CD1c-positive myeloid dendritic cell (primary cell): Measurements from ENCODE around the gene ZBTB34.

ENCODE experiments used
- DNase-seq: peaks from one replicate; pipeline ENCODE4 v3.0.0-alpha.2; 2016; ENCODE audit errors: extremely low spot score

ZBTB34 gene

DNA sequence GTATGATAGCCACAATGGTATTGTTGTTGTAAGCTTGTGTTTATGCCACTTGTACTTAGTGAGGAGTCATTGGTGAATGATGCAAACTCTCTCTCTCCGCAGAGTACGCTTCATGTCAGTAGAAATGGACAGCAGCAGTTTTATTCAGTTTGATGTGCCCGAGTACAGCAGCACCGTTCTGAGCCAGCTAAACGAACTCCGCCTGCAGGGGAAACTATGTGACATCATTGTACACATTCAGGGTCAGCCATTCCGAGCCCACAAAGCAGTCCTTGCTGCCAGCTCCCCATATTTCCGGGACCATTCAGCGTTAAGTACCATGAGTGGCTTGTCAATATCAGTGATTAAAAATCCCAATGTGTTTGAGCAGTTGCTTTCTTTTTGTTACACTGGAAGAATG lies 18.8 kb downstream of the ZBTB34 start:
- DNase-seq, result no peak

DNA sequence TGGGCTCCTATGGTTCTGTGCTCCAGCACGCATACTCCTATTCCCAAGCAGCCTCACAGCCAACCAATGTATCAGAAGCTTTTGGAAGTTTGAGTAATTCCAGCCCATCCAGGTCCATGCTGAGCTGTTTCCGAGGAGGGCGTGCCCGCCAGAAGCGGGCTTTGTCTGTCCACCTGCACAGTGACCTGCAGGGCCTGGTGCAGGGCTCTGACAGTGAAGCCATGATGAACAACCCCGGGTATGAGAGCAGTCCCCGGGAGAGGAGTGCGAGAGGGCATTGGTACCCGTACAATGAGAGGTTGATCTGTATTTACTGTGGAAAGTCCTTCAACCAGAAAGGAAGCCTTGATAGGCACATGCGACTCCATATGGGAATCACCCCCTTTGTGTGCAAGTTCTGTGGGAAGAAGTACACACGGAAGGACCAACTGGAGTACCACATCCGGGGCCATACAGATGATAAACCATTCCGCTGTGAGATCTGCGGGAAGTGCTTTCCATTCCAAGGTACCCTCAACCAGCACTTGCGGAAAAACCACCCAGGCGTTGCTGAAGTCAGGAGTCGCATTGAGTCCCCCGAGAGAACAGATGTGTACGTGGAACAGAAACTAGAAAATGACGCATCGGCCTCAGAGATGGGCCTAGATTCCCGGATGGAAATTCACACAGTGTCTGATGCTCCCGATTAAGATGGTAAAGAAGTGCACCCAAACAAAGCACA lies 19.9 kb downstream of the ZBTB34 start:
- DNase-seq, result no peak

DNA sequence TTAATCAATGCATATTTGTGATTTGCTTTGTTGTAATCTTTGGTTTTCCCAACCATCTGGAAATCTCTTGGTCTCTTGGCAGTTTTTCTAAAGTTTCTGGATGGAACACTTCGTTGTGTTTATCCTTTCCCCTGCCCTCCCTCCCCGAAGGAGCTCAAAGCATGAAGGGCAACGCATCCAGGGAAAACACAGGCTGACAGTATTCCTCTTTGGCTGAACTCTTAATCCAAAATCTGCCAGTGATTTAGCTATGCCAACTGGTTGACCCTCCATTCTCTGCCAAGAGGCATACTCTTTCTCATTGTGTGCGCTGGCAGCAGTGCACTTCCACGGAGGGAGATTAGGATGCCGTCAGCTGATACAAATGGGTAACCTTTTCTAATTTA lies 20.5 kb downstream of the ZBTB34 start:
- no peak for DNase-seq

DNA sequence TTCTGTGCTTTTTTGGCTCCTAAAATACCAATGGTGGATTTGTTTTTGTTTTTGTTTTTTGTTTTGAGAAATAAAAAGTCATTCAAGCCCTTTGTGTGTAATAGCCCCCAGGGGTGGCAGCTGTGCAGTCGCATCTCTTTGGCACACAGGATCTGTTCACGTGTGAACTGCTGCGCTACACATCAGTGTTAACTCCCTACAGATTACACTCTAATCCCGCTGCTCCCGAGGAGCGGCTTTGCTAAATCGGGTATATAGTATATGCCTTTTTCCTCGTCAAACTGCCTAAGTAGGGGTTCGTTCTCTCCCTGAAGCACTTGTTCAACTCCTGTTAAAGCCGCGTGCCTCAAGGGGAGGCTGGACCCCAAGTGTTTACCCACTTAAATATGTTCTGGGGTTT lies 22.3 kb downstream of the ZBTB34 start:
- no peak for DNase-seq

DNA sequence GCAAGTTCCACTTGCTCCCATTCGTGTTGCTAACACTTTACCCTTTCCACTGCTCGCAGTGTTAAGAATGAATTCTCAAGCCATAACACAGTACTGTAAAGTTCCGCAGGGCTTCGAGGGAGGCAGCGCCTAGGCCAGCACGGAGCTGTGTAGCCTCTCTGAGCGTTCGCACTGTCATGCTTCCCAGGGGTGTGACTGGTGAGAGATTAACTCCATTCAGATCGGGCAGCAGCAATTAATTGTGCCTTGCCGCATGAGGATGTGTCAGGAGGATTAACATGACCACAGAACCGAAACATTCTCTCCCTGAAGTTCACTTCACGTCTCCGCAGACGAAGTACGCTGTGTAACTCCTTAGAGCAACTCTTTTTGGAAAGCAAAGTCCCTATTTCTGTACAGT lies 23.2 kb downstream of the ZBTB34 start:
- no peak for DNase-seq

DNA sequence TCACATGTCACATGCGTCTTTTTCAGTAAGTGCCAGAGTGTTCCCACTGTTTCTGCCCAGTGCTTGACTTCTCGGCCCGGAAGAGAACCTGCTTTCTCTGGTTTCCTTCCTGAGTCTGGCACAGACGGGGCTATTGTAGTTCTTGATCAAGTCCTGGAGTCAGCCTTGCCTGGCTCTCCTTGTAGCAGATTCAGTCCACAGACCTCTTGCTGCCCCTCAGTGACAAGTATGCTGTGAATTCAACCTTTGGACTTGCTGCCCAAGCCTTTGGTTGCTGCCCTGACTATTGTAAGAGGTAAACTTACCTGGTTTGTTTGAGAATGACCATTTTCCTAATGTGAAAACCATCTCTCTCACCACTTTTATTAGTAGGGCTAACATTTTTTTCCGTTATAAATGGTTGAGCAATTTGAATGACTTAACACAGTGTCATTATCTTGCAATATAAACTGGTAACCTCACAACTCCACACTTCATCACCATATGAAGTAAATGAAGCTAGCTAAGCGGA lies 24.7 kb downstream of the ZBTB34 start:
- no peak for DNase-seq

DNA sequence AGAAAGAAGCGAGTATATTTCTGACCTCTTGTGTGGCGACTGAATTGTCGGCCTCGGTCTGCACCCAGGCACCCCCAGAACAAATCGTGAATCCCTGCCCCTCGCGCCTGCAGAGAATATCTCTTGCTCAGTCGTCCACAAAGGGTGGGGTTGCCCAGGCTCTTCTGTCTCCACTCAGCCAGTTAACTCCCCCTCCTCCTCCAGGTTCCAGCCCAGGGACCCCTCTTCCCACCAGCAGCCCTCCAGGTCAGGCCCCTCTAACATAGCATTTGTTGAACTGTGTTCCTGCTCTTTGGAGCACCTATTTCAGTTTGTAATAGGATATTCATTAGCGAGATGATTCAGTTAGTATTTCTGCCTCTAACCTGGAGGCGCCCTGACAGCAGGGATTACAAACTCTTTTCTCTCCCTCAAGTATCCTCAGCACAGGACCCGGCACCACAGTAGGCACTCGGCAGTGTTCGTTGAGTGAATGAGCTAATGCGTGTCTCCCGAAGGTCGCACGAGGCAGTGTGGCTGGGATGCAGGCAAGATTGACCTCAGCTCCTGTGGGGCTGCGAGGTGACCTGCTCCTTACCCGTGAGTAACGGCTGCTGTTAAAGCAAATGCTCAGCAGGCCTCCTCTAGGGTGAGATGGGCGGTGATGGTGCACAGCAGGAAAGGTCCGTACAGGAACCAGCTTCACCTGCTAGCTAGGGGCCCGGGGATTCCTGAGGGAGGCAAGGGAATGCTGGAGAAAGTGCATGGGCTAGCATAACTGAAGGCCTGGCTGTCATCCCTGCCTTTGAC lies 25.8 kb downstream of the ZBTB34 start:
- DNase-seq, result no peak

DNA sequence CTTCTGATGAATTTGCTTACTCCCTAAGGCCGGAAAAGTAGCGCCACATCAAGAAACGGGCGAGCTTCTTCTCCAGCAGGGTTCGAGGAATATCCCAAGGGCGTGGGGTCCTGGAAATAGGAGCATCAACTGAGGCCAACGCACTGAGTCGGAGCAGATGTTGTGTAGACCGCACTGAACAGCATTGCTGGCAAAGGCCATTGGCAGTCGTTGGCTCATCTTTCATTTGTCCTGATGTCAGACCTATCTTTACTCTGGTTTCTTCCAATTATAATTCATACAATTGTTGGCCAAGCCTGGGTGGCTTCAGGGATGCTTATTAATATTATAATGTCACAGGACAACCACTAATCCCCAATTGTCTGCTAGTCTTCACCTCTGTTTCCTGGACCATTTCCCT lies 26.5 kb downstream of the ZBTB34 start:
- no peak for DNase-seq

DNA sequence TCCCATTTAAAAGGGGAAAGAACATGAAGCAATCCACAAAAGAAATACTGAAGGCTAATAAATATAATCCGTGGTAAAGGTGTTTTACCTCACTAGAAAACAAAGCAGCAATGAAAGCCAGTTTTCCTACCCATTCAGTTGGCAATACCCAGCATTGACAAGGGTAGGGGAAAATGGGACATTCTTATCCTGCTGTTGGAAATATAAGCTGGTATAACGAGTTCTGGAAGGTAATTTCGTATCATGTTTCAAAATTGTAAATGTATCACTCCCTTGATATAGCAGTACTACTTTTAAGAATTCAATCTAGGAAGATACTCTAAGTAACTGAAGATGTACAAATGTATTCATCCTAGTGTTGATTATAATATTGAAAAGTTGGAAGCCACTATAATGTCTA lies 31.2 kb downstream of the ZBTB34 start:
- no peak for DNase-seq

DNA sequence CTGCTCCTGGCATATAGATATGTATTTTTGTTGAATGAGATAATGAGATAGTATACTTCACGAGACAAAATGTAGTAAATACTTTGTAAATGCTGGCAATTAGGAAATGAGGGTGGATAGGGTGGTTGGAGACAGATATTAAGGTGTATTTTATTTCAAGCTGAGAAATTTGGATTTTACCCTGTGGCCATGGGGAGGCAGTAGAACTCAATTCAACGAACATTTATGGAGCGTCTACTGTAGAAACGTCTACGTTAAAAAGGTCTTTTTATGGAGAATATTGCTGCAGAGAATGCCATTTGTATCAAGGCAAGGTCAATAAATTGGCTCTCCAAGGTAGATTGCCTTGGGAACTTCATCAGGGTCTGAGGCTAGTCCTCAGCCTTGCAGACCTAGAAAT lies 32.6 kb downstream of the ZBTB34 start:
- DNase-seq, result no peak

DNA sequence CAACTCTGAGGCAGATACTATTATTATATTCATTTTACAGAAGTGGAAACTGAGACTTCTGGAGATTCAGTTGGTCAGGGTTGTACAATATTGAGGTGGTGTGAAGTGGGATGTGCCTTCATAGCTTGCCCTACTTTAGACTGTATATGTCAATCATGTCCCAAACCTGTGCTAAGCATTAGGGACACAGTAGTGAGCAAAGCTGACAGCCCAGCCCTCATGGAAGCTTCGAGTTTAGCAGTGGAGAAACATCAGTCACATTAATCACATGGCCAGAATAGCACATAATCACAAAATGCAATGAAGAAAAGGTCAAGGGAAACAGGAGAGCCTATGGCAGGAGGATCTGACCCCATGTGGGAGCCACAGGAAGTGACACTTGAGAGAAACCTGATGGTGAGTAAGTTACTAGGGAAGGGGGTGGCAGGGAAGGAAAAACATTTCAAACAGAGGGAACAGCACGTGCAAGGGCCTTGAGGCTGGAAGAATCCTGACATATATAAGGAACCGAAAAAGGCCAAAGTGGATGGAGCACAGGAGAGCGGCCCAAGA lies 33.7 kb downstream of the ZBTB34 start:
- peak; percentile 57 for DNase-seq

DNA sequence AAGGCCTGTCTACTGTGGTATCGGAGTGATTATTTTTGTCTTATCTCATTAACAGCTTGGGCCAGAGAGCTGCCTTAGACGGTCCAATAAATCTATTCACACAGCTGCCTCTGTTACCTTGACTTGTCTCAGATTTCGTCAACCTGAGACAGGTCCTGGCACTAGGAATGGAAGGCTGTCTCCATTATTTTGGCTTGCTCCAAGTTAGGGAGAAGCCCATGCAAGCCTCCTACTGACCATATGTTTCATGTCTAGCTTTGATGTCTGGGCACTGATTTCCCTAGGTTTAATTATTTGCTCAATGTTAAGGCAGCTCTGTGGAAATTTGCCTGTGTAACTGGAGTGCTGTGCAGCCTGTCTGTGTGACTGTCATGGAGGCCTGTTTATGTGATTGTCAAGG lies 41.8 kb downstream of the ZBTB34 start:
- DNase-seq, result no peak

DNA sequence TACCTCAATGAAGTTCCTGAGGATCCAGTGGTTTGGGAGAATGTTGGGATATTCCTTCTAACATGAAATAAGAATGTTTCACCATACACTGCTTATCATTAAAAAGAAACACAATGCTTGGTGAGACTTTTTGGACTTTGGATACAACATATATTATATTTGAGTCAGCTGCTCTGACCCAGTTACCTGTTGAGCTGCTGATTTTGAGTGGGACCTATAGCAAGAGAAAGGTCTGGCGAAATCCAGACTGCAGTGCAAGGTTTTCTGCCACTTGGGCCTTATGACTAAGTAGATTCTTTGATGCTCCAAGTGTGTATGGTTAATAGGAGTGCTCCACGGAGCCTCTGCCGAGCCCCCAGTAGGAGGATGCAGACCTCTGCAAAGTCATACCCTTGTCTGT lies 44.1 kb downstream of the ZBTB34 start:
- no peak for DNase-seq

DNA sequence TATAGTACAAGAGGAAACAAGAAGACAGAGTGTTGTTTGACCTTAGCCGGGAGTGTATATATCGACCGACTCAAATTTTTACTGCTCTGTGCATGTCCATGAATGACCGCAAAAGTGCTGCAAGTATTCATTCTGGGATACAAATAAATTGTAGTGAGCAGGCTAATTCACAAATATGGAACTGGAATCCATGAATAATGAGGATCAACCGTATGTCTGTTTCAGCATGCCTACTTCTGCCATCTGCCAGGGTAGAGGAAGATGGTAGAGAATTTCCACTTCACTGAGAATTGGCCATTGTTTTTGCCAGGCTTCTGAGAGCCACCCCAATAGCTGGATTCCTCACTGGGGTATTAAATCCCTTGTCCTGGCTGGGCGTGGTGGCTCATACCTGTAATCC lies 45.7 kb downstream of the ZBTB34 start:
- no peak for DNase-seq

DNA sequence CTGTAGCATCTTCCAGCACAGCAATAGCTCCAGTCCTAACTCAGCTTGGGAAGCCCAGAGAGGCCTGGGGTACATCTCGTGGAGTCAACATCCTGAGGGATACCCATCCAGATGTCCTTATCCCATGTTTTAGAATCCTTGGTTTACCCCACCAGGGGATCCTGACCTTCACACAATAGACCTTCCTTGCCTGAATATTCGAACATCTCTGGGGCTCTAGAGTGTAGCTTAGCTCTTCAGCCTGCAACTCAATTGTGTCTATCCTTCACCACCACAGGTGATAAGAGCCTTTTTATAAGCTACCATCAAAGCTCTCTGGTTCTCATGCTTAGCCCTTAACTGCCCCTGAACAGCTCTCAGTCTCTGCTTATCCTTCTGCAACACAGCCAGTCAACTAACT lies 46.6 kb downstream of the ZBTB34 start:
- no peak for DNase-seq

DNA sequence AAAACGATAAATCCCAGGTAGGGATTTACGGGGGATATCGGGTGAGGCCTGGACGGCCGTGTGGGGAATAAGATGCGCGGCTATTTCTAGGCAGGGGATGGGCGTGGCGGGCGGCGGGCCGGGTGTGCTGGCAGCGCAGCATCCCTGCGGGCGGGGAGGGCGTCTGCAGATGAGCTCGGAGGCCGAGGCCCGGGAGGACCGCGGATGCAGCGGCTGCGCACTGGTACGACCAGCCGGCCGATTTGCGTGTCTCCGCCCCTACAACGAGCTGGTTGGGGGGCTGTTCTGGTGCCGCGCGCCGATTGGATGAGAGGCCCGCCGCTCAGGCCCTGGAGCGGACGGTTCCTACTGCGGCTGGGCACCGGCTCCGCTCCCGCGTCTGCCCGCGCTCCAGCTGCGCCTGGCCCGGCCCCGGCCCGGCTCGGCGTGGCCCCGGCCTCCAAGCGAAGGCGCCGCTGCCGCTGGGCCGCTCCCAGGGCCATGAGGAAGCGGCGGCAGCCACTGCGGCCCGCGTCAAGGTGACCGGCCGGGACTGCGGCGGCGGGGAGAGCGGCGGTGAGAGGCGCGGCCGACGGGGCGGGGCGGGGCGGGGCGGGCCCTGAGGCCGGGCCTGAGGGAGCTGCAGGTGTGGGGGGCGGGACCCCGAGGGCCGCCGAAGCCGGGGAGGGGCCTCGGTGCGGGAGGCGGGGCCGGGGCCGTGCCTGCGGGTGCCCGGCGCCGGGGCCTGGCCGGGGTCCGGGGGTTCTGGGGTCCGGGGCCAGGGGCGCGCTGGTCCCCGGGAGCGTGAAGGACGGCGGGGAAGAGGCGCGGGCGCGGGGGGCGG lies 54.2 kb downstream of the ZBTB34 start, which contains the start of gene RALGPS1:
TSS of gene RALGPS1 (plus strand) at position 325 of the 823 bp plus-strand sequence. CDS start 47,508 bp downstream, outside the sequence.
- peak; percentile 97 for DNase-seq

DNA sequence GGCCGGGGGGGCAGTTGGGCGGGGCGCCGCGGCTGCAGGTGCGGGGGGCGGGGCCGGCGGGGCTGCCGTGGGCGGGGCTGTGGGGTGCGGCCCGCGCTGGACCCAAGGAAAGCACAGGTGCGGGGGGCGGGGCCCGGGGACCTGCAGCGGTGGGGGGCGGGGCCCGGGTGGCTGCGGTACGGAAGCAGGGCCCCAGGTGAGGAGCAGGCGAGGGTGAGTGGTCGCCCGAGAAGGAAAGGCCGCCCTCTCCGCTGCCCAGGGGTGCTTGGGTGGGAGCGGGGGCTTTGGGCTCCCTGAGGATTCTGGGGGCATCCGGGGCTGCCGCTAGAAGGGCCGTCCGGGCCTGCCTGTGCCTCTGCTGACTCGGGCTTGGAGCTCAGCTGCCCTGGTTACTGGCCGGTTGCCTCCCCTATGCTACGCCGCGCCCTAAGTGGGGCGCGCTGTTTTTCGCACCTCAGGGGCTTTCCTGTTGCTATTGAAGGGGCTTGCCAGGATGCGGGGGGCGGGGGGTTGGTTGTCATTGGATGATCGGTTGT lies 54.9 kb downstream of the ZBTB34 start:
- no peak for DNase-seq

DNA sequence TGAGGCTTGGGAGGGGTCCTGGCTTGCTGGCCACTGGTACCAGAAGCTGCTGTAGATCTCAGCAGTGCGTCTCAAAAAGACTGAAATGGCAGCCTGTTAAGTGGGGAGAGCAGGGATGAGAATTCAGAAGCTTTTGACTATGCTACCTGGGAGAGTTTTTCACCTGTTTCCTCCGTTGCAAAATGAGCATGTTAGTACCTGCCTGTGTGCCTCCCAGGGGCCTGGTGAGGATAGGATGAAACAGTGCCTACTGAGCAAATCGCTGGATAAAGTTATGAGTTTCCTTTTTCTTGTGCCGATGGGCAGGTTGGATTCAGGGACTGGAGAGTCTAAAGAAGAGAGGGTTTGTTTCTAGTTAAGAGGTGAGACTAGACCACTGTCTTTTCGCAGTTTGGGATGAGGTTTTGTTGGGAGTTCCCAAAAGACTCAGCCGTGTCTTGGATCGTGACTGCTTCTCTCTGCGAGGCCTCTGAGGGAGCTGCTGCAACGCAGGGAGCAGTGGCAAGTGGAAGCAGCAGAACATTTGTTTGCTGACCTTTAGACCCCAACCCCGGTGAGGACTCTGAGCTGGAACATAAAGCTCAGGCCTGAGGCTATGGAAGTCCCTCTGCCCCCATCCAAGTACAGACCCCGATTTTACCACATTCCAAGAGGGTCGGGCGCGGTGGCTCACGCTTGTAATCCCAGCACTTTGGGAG lies 55.6 kb downstream of the ZBTB34 start:
- DNase-seq, result no peak

DNA sequence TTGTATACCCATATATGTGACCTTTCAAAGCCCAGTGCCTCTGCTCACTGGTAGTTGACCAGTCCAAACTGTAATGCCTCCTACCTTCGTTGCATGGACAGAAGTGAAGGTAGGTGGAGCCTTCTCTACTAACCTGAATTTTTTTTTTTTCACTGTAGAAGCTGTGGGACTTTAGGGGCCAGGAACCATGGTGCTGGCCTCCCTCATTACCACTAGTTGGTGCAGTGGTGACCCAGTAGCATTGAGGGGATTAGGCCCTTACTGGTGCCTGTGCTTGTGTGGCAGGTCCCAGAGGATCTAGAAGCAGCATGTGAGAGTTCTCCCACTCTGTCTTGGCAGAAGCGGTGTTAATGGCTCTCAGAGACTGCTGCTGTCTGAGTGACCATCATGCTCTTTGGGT lies 56.5 kb downstream of the ZBTB34 start:
- DNase-seq, result no peak

DNA sequence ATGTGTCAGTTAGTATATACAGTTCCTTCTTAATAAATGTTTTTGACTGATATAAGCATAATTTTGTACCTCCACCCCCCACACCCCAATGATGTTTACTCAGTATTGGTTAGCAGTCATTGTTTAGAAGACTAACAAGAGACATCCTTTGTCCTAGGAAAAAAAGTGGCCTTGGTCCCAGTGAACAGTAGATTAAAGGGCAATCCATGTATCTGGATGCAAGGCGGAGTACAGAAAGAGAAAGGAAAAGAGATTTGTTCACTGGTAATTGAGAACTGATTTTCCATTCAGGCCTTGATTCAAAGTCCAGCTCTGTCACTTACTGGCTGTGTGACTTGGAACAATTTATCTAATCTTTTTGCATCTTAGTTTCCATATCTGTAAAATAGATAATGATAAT lies 58.8 kb downstream of the ZBTB34 start:
- DNase-seq, result no peak

DNA sequence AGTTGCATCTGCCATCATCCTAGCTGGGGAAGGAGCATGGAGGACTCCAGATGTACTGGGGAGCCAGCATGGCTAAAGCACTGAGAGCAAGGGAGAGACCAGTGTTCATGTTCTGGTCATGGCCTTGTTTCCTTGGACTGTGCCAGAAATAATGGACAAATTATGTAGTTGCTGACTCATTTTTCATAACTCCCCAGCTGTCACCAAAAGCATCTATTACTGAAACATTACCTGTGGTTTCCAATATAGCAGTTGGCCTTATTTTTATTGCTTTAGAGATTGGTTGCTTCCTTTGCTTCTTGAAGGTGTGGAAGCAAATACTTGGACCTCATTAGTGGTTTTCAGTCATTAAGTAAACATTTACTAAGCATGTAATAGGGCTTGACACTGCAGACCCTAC lies 65.4 kb downstream of the ZBTB34 start:
- no peak for DNase-seq
